Islet of Langerhans (tissue), 1 donor: ENCODE measurements around the gene TIGD4.

ENCODE experiments used
- FAIRE-seq: peaks from one replicate; lab custom pipeline; 2011; peaks lifted over from hg19 to GRCh38; lab: Jason Lieb, UNC

The TIGD4 gene

DNA sequence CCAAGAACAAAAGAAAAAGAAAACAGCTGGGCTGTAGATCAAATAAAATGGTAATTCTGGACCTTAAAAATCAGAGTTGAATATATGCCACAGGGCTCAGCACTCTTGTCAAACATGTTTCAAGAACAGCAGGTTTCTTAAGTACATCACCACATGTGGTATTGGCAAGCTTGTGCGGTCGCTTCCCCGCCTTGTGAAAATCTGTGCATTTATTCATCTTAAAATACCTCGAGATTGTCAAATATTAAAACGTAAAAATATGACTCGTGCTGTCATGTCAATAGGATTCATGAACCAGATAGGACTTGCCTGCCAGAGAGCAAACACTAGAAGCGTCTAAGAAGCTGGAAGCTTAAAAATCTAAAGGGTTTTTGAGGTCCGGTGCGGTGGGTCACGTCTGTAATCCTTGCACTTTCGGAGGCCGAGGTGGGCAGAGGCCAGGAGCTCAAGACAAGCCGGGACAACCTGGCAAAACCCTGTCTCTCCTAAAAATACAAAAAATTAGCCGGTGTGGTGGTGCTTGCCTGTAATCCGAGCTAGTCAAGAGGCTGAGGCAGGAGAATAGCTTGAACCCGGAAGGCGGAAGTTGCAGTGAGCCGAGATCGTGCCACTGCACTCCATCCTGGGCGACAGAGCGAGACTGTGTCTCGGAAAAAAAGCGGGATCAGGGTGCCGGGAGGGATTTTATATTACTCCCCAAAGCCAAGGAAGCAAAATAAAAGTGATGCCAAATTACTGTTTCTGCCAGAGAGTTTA lies 59.6 kb downstream of the TIGD4 start:
- FAIRE-seq, result no peak
